GM18870 (cell line): ENCODE results near the gene P2RX3.
"Not testable (repeated sequence)": the region's sequence is repeated elsewhere in the genome, so short reads cannot be mapped to it uniquely, and the experiment has no call there.

ENCODE experiments used
- ATAC-seq: cut with Tn5 transposase; IDR thresholded peaks from one replicate; pipeline ENCODE4 v1.9.1; 2021; ENCODE audit warnings: moderate library complexity; ENCODE audit not compliant: unreplicated experiment

The P2RX3 gene

GRCh38 chr11:57348052-57348451 lies 9.9 kb downstream of the P2RX3 start:
- ATAC-seq, result no peak

GRCh38 chr11:57348636-57349313 lies 10.6 kb downstream of the P2RX3 start:
- no peak for ATAC-seq

- no peak for ATAC-seq
Measured at GRCh38 chr11:57349491-57350274, 11.5 kb downstream of the P2RX3 start.

GRCh38 chr11:57353036-57353435 lies 14.9 kb downstream of the P2RX3 start:
- no peak for ATAC-seq

GRCh38 chr11:57353446-57353845 lies 15.3 kb downstream of the P2RX3 start:
- no peak for ATAC-seq

- no peak for ATAC-seq
Measured at GRCh38 chr11:57353852-57354251, 15.7 kb downstream of the P2RX3 start.

GRCh38 chr11:57354699-57355098 lies 16.5 kb downstream of the P2RX3 start:
- ATAC-seq, result no peak

- no peak for ATAC-seq
Measured at GRCh38 chr11:57356268-57356667, 18.1 kb downstream of the P2RX3 start.

GRCh38 chr11:57357310-57357709 lies 19.2 kb downstream of the P2RX3 start:
- ATAC-seq, result no peak

GRCh38 chr11:57357856-57358255 lies 19.7 kb downstream of the P2RX3 start:
- no peak for ATAC-seq

- ATAC-seq, result no peak
Measured at GRCh38 chr11:57358543-57358961, 20.4 kb downstream of the P2RX3 start.

- no peak for ATAC-seq
Measured at GRCh38 chr11:57358991-57359390, 20.8 kb downstream of the P2RX3 start.

- no peak for ATAC-seq
Measured at GRCh38 chr11:57359396-57359795, 21.2 kb downstream of the P2RX3 start.

GRCh38 chr11:57359896-57360690 lies 21.9 kb downstream of the P2RX3 start:
- no peak for ATAC-seq

GRCh38 chr11:57360991-57361390 lies 22.8 kb downstream of the P2RX3 start:
- ATAC-seq, result no peak

- not testable (repeated sequence) for ATAC-seq
Measured at GRCh38 chr11:57361420-57361819, 23.3 kb downstream of the P2RX3 start.

GRCh38 chr11:57361926-57362325 lies 23.8 kb downstream of the P2RX3 start:
- ATAC-seq, result no peak

GRCh38 chr11:57363131-57364080 lies 25.3 kb downstream of the P2RX3 start:
- ATAC-seq, result no peak

GRCh38 chr11:57364851-57365660 lies 26.9 kb downstream of the P2RX3 start:
- ATAC-seq, result no peak
